Upper lobe of left lung (tissue), 6 donors: ENCODE measurements around the gene PFN1. TPM values are rescaled to one million over a fixed set of nuclear protein-coding genes. Genes with fewer than 3 reads are reported as not detected.

Source experiments
- ATAC-seq, 2 donors: fragments of 200-7000 bp; cut with Tn5 transposase; one replicate each; pipeline ENCODE4 v1.9.1; 2022; ENCODE audit warnings: mild to moderate bottlenecking in 2 of 2, moderate library complexity in 2 of 2; ENCODE audit not compliant: low FRiP score in 2 of 2
- DNase-seq, 2 donors: peaks; one replicate each; pipeline ENCODE4 v3.0.0-alpha.2; 2019 to 2020
- H3K27ac ChIP-seq, 4 donors: fragments of 200-600 bp; sonication (generic); one replicate each; pipeline ENCODE4 v1.5.1; 2016 to 2019
- H3K27me3 ChIP-seq, 4 donors: fragments of 200-600 bp; sonication (generic); one replicate each; pipeline ENCODE4 v1.5.1; 2017 to 2019
- H3K36me3 ChIP-seq, 4 donors: fragments of 200-600 bp; sonication (generic); one replicate each; pipeline ENCODE4 v1.5.1; 2016 to 2019
- H3K4me1 ChIP-seq, 4 donors: fragments of 200-600 bp; sonication (generic); one replicate each; pipeline ENCODE4 v1.5.1; 2018 to 2019
- H3K4me3 ChIP-seq, 4 donors: fragments of 200-600 bp; sonication (generic); one replicate each; pipeline ENCODE4 v1.5.1; 2017 to 2019; ENCODE audit warnings: mild to moderate bottlenecking in 2 of 4, moderate library complexity in 1 of 4
- H3K9me3 ChIP-seq, 4 donors: fragments of 200-600 bp; sonication (generic); one replicate each; pipeline ENCODE4 v1.5.1; 2018 to 2019
- EP300 ChIP-seq, 4 donors: sonication (generic); formaldehyde crosslinking; IDR thresholded peaks; one replicate each; pipeline ENCODE4 v1.5.1; 2017; ENCODE audit warnings: antibody characterized with exemption in 4 of 4, control low read depth in 2 of 4
- POLR2A ChIP-seq, 4 donors: fragments of 450-650 bp; IDR thresholded peaks; one replicate each; pipeline ENCODE4 v1.5.1; 2016 to 2017; ENCODE audit warnings: antibody characterized with exemption in 4 of 4, mild to moderate bottlenecking in 2 of 4
- POLR2AphosphoS5 ChIP-seq, 2 donors: sonication (generic); formaldehyde crosslinking; IDR thresholded peaks; one replicate each; pipeline ENCODE4 v1.5.1; 2017; ENCODE audit warnings: antibody characterized with exemption in 2 of 2
- WGBS, 2 donors: methylation state at CpG; one replicate each; pipeline ENCODE4 v1.1.5; 2017 to 2018; 5-methylcytosine and 5-hydroxymethylcytosine counted together
- total RNA-seq, 6 donors: library from RNA; depleted of rRNA in 4 of 6; stranded (reverse); fragments of >200 nt in 4 of 6; gene quantifications; one replicate each; pipeline versions ENCODE4 v1.1.0 to v1.2.1, GENCODE V29; 2016 to 2021
- TF ChIP-seq, protein P1 (sequence below), 6 experiments: fragments of 450-650 bp in 4 of 6; fragments of 200-600 bp in 2 of 6; sonication (generic) in 2 of 6; IDR thresholded peaks; one replicate each; pipeline ENCODE4 v1.5.1; 2016 to 2019; ENCODE audit warnings: antibody characterized with exemption in 6 of 6
- donor health status: DM: no; HTN: no; CAD: no; lungs with moderate emphysema.
- donor health status: DM: no; HTN: yes; CAD: no; lungs with severe emphysema.

PFN1 gene
- total RNA-seq, 6 donors from 2014 or later = 403 to 814 (median 641) TPM

DNA sequence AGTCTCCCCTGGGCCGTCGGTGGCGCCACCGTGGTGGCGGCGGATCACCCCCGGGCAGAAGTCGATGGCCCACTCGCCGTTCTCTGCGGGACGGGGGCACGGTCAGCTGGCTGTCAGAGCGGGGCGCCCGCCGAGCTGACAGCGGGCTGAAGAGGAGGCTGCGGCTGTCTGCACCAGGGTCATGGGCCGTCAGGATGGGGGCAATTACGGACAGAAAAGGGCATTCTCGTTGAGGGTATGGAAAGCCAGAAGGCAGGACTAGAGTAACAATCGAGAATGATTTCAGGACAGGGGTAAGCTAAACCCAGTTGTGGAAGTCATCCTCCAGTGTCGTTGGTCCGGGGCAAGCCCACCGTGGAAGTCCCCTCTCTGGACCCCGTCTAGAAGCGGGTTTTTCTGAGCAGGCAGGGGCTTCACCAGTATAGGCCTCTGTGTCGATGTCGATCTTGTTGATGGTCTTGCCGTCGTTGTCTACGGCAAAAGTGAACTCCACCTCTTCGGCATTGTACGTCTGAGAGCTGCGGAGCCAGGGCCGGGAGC is 47.2 kb downstream of the PFN1 start:
- TF ChIP-seq EP300 (IDR thresholded peaks at IDR 0.05) (no peak), POLR2AphosphoS5 (IDR thresholded peaks at IDR 0.05) (no peak), POLR2A (IDR thresholded peaks at IDR 0.05) (no peak)
- TF ChIP-seq, protein P1, sequence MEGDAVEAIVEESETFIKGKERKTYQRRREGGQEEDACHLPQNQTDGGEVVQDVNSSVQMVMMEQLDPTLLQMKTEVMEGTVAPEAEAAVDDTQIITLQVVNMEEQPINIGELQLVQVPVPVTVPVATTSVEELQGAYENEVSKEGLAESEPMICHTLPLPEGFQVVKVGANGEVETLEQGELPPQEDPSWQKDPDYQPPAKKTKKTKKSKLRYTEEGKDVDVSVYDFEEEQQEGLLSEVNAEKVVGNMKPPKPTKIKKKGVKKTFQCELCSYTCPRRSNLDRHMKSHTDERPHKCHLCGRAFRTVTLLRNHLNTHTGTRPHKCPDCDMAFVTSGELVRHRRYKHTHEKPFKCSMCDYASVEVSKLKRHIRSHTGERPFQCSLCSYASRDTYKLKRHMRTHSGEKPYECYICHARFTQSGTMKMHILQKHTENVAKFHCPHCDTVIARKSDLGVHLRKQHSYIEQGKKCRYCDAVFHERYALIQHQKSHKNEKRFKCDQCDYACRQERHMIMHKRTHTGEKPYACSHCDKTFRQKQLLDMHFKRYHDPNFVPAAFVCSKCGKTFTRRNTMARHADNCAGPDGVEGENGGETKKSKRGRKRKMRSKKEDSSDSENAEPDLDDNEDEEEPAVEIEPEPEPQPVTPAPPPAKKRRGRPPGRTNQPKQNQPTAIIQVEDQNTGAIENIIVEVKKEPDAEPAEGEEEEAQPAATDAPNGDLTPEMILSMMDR (IDR thresholded peaks at IDR 0.05) = no peak
- Histone ChIP-seq H3K36me3 (peaks cover 0 to 16% (median 14%) of the 10 kb centered on the region in 4 donors), H3K9me3 (no peaks in the 10 kb centered on the region), H3K4me3 (peak overlapping the region in 3 of 4 donors; percentile 41 to 61 (median 52)), H3K4me1 (peaks cover 9 to 46% (median 29%) of the 10 kb centered on the region in 4 donors), H3K27ac (peak overlapping the region; percentile 6 to 74 (median 50)), H3K27me3 (peaks cover 0 to 9% (median 0%) of the 10 kb centered on the region in 4 donors)
- DNase-seq (no peak), ATAC-seq (no peak)
- WGBS, 2 donors = 41 to 89% methylated on average over 29 of the region's 37 CpGs

GRCh38 chr17:4900231-4901107 is 47.9 kb downstream of the PFN1 start:
- peaks cover 9 to 46% (median 29%) of the 10 kb centered on the region in 4 donors for H3K4me1 ChIP-seq
- H3K27me3 ChIP-seq = peaks cover 0 to 9% (median 0%) of the 10 kb centered on the region in 4 donors
- 33 to 93% methylated on average over 15 to 54 of the region's 65 CpGs for WGBS, 2 donors
- peak overlapping the region in 2 of 4 donors; percentile 44 to 66 for H3K27ac ChIP-seq
- DNase-seq (peak; percentile 42 to 90), ATAC-seq (peak; percentile 15 to 24)
- H3K9me3 ChIP-seq = no peaks in the 10 kb centered on the region
- H3K36me3 ChIP-seq = peaks cover 0 to 23% (median 21%) of the 10 kb centered on the region in 4 donors
- TF ChIP-seq POLR2AphosphoS5 (IDR thresholded peaks at IDR 0.05) (peak in 1 of 2 donors; percentile 36), POLR2A (IDR thresholded peaks at IDR 0.05) (peak in 1 of 4 donors; percentile 21), EP300 (IDR thresholded peaks at IDR 0.05) (no peak)
- H3K4me3 ChIP-seq = peak overlapping the region in 3 of 4 donors; percentile 41 to 61 (median 52)

DNA sequence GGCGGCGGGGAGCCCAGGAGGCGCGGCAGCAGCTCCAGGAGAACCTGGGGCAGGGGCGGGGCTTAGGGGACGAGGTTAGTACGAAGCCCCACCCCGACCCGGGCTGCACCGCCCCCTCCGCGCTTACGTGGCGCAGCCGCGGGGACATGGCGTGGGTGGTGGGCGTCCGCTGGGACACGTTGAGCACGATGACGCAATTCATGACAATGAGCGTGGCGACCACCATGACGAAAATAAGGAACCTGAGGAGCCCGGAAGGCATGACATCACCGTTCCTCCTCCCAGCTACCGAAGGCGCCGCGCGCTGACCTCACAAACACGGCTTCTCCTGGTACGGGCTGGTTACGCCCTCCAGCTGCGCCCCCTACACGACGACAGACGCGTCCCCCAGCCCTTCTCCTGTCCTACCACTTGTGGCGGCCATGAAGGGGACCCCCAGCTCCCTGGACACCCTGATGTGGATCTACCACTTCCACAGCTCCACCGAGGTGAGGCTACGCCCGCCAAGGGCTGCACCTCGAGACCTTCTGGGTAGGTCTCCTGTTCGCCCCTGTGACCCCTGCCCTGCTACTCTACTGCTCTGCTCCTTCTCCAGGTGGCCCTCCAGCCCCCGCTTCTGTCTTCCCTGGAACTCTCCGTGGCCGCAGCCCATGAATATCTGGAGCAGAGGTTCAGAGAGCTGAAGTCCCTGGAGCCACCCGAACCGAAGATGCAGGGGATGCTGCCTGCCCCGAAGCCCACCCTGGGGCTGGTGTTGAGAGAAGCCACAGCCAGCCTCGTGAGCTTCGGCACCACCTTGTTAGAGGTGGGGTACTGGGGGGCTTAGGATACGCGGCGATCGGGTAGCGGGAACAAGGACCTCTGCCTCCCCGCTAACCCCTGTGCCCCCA is 48.7 kb downstream of the PFN1 start, which contains the start of gene C17orf107:
Gene C17orf107 (plus strand): TSS at position 196 of the 890 bp plus-strand sequence. CDS start 227 bp downstream, at position 423.
- TF ChIP-seq EP300 (IDR thresholded peaks at IDR 0.05) = peak in 1 of 4 donors; percentile 83
- TF ChIP-seq POLR2AphosphoS5 (IDR thresholded peaks at IDR 0.05) = peak; percentile 53 to 65
- TF ChIP-seq, protein P1 (IDR thresholded peaks at IDR 0.05) = peak in 1 of 6 experiments; percentile 6
- peak in 1 of 4 donors; percentile 38 for TF ChIP-seq POLR2A (IDR thresholded peaks at IDR 0.05)
- H3K4me1 ChIP-seq = peaks cover 9 to 46% (median 29%) of the 10 kb centered on the region in 4 donors
- H3K4me3 ChIP-seq = peak within 1 kb of the TSS; percentile 13 to 61 (median 46)
- ATAC-seq (peak; percentile 75 to 84), DNase-seq (peak; percentile 94 to 98)
- H3K9me3 ChIP-seq = no peaks in the 10 kb centered on the region
- H3K36me3 ChIP-seq = peaks cover 4 to 31% (median 30%) of the 10 kb centered on the region in 4 donors
- WGBS, 2 donors = 35 to 59% methylated on average over 35 to 39 of the region's 60 CpGs
- H3K27ac ChIP-seq = peak within 1 kb of the TSS in 2 of 4 donors; percentile 42 to 66
- H3K27me3 ChIP-seq = peaks cover 0 to 9% (median 0%) of the 10 kb centered on the region in 4 donors

DNA sequence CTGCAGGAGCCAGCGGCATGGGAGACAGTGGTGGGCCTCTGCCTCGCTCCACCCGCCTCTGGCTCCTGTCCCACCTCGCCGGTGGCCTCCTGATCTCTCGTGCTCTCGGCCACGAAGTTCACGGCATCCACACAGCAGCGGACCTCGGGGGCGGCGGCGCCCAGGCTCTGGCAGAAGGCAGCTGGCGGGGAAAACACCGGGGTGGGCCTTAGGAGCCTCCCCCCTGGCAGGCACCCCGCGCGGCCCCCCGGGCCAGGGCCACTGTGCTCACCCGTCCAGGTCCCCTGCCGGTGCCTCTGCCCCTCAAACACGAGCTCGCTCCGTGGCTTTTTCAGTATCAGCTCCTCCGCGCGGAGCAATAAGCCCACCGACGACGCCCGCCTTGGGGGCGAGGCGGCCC is 49.4 kb downstream of the PFN1 start:
- peaks cover 9 to 38% (median 37%) of the 10 kb centered on the region in 4 donors for H3K36me3 ChIP-seq
- peak in 1 of 2 donors; percentile 89 for DNase-seq
- peak overlapping the region in 3 of 4 donors; percentile 41 to 61 (median 52) for H3K4me3 ChIP-seq
- H3K9me3 ChIP-seq = no peaks in the 10 kb centered on the region
- H3K4me1 ChIP-seq = peaks cover 9 to 46% (median 29%) of the 10 kb centered on the region in 4 donors
- ATAC-seq = no peak
- peaks cover 0 to 9% (median 0%) of the 10 kb centered on the region in 4 donors for H3K27me3 ChIP-seq
- peak overlapping the region in 1 of 4 donors; percentile 31 for H3K27ac ChIP-seq
- whole genome bisulfite sequencing, 2 donors = 52% methylated on average over 23 of the region's 34 CpGs; no CpG with 5 or more reads in 1 of the 2 donors
- TF ChIP-seq, protein P1 (IDR thresholded peaks at IDR 0.05) = no peak
